Cardiac fibroblast (primary cell): ENCODE data around the gene ICAM3.
A peak's percentile ranks its signal among the peaks of the same experiment; 100 is the strongest.

ENCODE experiments used
- DNase-seq, 2 donors: peaks; one replicate each; pipeline versions ENCODE4 v3.0.0 to v3.0.0-alpha.2; 2010; ENCODE audit warnings: low read depth in 2 of 2
- H3K4me3 ChIP-seq, 2 donors: replicated peaks in 1 of 2; 1 replicate in 1 of 2; 2 replicates in 1 of 2; pipeline ENCODE4 v1.5.1; 2011; ENCODE audit warnings: low read depth in 2 of 2, low read length in 2 of 2, mild to moderate bottlenecking in 2 of 2, moderate library complexity in 1 of 2
- TF ChIP-seq, protein P1 (sequence below): IDR thresholded peaks from one replicate; pipeline ENCODE4 v1.5.1; 2011; ENCODE audit warnings: low read depth, mild to moderate bottlenecking, low read length, inconsistent platforms

Gene ICAM3

DNA sequence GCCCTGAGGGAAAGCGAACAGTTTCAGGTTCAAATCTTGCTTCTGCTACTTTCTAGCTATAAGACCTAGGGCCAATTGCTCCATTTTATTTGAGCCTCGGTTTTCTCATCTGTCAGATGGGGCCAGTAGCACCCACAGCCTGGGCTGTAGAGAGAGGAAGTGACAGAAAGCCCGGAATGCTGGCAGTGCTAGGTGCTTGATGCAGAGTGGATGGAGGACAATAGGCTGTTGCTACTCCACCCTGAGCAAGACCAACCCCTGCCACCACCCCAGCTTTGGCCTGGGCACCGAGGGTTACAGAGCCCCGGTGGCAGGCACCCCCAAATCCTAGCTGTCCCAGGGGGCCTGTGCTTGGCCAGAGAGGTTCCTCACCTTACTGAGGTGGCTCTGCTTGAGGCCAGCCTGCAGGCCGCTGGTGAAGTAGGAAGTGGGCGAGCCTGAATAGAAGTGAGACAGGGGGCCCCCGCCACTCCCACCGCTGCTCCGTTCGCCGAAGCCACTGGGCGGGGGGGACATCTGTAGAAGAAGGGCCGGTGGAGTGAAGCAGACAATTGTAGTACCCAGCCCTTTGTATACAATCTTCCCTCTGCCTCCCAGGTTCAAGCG, 21.5 kb downstream of the ICAM3 start:
- TF ChIP-seq, protein P1, sequence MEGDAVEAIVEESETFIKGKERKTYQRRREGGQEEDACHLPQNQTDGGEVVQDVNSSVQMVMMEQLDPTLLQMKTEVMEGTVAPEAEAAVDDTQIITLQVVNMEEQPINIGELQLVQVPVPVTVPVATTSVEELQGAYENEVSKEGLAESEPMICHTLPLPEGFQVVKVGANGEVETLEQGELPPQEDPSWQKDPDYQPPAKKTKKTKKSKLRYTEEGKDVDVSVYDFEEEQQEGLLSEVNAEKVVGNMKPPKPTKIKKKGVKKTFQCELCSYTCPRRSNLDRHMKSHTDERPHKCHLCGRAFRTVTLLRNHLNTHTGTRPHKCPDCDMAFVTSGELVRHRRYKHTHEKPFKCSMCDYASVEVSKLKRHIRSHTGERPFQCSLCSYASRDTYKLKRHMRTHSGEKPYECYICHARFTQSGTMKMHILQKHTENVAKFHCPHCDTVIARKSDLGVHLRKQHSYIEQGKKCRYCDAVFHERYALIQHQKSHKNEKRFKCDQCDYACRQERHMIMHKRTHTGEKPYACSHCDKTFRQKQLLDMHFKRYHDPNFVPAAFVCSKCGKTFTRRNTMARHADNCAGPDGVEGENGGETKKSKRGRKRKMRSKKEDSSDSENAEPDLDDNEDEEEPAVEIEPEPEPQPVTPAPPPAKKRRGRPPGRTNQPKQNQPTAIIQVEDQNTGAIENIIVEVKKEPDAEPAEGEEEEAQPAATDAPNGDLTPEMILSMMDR = no peak
- no peak for DNase-seq
- no peak overlapping the region for H3K4me3 ChIP-seq

GRCh38 chr19:10317045-10317856, 22.2 kb downstream of the ICAM3 start:
- TF ChIP-seq, protein P1 = no peak
- H3K4me3 ChIP-seq = no peak overlapping the region
- no peak for DNase-seq

GRCh38 chr19:10316229-10317044, 23.0 kb downstream of the ICAM3 start:
- DNase-seq = no peak
- TF ChIP-seq, protein P1 = no peak
- H3K4me3 ChIP-seq = no peak overlapping the region

GRCh38 chr19:10315335-10316214, 23.8 kb downstream of the ICAM3 start, which contains the start of gene FDX2:
Gene FDX2, minus strand, starts transcription at chr19:10316015. Its CDS starts 19 bp downstream, at chr19:10315996.
- H3K4me3 ChIP-seq = peak within 1 kb of the TSS; percentile 61 to 69
- TF ChIP-seq, protein P1 = no peak
- DNase-seq = peak; percentile 81 to 84

DNA sequence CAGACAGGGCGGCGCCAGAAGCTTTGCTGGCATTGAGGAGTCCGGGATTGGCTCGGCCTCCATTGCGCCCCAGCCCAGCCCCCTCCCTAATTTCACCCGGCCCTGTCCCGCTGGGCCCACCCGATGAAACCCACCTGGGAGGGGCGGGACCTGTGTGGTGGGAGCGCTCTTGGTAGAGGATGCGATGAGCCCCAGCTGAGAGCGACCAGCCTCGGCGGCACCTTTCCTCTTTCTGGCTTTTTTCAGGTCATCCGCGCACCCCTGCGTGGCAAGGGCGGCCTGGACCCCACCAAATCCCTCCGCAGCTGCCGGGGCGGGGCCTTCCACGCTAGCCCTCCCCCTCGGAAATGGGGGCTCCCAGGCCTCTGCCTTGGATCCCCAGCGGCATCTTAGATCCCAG, 30.0 kb downstream of the ICAM3 start, which contains the start of gene ZGLP1:
ZGLP1 (minus strand) TSS at position 393 of the 400 bp plus-strand sequence.
- H3K4me3 ChIP-seq = no peak within 1 kb of the TSS
- TF ChIP-seq, protein P1 = no peak
- no peak for DNase-seq

- TF ChIP-seq, protein P1 = no peak
- no peak overlapping the region for H3K4me3 ChIP-seq
- DNase-seq = no peak
These were observed 33.1 kb downstream of the ICAM3 start for GRCh38 chr19:10306327-10306726.
